GM20000 (cell line): ENCODE results near the gene NEDD1.

Source experiments
- DNase-seq: peaks from one replicate; pipeline ENCODE4 v3.0.0; 2012; ENCODE audit warnings: low spot score
- TF ChIP-seq, protein P1 (sequence below): IDR thresholded peaks from 2 replicates; pipeline ENCODE4 v1.5.1; 2012; ENCODE audit warnings: mild to moderate bottlenecking, control low read depth; ENCODE audit errors: extremely low read depth, missing control alignments

NEDD1 gene

DNA sequence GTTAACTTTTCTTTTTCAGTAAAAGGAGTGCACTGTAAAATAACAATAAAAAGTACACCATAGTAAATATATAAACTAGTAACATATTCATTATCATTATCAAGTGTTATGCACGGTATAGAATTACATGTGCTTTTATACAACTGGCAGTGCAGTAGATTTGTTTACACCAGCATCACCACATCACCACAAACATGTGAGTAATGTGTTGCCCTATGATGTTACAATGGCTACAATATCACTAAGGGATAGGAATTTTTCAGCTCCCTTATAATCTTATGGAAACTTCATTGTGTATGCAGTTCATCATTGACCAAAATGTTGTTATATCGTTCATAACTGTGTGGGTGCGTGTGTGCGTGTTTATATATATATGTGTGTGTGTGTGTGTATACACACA lies 23.5 kb upstream of the NEDD1 start:
- TF ChIP-seq, protein P1, sequence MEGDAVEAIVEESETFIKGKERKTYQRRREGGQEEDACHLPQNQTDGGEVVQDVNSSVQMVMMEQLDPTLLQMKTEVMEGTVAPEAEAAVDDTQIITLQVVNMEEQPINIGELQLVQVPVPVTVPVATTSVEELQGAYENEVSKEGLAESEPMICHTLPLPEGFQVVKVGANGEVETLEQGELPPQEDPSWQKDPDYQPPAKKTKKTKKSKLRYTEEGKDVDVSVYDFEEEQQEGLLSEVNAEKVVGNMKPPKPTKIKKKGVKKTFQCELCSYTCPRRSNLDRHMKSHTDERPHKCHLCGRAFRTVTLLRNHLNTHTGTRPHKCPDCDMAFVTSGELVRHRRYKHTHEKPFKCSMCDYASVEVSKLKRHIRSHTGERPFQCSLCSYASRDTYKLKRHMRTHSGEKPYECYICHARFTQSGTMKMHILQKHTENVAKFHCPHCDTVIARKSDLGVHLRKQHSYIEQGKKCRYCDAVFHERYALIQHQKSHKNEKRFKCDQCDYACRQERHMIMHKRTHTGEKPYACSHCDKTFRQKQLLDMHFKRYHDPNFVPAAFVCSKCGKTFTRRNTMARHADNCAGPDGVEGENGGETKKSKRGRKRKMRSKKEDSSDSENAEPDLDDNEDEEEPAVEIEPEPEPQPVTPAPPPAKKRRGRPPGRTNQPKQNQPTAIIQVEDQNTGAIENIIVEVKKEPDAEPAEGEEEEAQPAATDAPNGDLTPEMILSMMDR: no peak
- DNase-seq: no peak

DNA sequence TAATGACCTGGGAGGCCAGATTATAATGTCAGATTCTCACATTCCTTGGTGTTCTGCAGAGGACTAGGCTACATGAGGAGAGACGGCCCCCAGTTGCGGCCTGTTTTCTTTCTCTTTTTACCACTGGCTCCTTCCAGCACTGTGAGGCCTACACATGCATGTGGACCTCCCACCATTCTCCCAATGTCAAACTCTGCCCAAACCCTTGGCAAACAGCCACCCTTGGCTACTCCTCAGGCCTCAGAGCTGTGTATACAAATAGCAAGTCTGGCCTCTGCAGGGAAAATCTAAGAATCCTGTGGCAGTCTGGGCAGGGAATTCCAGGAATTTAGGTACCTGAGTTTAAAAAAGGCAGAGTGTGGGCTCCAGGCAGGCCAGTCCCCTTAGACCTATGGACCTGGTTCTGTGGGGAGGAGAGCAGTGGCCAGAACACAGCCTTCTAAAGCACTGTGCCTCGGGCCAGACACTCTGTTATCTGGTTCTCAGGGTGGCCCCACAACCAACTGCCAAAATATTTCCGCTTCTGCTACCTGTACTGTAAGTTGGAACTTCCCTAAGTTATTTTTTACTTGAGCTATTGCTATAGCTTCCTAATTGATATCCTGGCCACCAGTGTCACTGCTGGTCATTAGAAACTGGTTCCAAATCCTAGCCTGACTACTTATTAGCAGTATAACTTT lies 19.9 kb upstream of the NEDD1 start:
- DNase-seq: no peak
- TF ChIP-seq, protein P1: no peak

DNA sequence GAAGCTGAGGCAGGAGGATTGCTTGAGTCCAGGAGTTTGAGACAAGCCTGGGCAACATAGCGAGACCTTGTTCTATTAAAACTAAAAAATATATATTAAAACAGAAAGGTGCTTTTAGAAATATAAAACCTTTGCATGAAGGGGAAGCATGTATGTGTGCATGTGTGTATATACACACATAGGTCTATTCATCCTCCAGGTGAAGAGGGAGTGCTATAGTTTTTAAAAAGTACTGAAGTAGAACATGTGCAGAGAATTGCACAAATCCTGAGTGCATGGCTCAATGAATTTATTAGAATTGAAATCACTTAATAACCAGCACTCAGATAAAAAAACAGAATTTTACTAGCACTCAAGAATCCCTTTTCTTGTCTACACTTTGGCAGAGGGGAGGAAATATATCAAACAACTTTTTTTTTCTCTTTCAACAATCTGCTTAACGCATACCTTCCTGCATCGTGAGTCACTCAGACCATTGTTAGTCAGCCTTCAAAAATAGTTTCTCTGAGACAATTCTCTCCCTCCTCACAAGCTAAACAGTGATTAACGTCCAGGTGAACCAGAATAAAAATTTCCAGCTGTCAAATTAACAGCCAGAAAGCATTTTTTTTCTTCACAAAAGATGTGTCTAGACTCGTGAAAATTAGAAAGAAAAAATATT lies 17.7 kb upstream of the NEDD1 start:
- DNase-seq: no peak
- TF ChIP-seq, protein P1: no peak

DNA sequence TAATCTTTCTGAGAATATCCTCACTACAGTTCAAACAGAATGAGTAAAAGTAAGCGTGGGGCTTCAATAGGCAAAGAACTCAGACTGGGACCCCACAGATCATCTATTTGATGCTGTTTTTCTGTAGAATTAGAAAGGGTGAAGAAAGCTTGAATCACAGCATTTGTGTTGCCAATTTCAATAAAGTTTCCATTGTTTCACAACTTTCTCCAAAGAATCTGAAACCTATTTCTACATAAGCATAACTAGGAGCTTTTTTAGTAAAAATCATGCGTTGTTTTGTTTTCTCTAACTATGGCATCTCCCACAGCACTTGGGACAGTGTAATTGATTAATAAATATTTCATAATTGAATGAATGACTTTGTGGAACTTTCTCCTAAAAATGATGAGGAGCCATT lies 16.7 kb upstream of the NEDD1 start:
- TF ChIP-seq, protein P1: no peak
- no peak for DNase-seq

DNA sequence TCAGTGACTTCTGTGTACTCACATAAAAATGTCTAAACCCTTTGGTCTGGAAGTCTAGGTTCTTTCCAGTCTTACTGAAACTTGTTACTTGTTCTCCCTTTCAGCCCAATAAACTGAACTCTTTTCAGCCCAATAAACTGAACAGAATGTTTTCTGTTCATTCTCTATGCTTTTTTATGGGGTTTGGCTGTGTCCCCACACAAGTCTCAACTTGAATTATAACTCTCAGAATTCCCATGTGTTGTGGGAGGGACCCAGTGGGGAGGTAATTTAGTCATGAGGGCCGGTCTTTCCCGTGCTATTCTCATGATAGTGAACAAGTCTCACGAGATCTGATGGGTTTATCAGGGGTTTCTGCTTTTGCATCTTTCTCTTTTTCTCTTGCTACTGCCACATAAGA lies 15.0 kb upstream of the NEDD1 start:
- DNase-seq: no peak
- TF ChIP-seq, protein P1: no peak

DNA sequence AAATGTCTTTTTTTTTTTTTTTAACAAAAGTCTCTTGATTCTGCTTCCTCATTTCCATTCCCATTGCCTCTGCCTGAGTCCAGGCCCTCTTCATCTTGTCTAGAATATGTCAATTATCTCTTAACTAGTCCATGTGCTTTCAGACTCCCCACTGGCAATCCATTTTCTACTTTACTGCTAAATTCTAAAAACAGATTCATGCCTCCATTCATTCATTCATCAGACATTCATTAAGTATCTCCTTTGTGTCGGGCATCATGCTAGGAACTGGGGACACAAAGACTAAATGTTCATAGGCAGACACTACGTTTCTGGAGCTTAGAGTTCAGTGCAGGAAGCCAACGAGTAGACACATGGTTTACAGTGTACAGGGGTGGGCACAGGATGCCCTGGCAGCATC lies 9.6 kb upstream of the NEDD1 start:
- TF ChIP-seq, protein P1: no peak
- DNase-seq: no peak

DNA sequence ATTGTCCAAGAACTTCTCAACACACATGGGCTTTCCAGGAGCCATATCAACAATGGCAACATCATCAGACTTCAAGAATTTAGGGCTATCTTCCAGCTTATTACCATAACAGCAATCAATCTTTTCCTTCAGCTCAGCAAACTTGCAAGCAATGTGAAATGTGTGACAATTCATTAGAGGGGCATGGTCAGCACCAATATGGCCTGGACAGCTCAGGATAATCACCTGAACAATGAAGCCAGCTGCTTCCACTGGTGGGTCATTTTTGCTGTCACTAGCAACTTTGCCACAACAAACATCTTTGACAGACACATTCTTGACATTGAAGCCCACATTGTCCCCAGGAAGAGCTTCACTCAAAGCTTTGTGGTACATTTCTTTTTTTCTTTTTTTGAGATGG lies 5.9 kb upstream of the NEDD1 start:
- TF ChIP-seq, protein P1: no peak
- no peak for DNase-seq
